Tongue (tissue), 2 donors: ENCODE measurements around the gene TMEM219. TPM values are rescaled to one million over a fixed set of nuclear protein-coding genes. Genes with fewer than 3 reads are reported as not detected.
A peak's percentile ranks its signal among the peaks of the same experiment; 100 is the strongest.

Source experiments
- DNase-seq: peaks from one replicate; pipeline ENCODE4 v3.0.0-alpha.2; 2015
- total RNA-seq: library from RNA; depleted of rRNA; stranded (reverse); fragments of >200 nt; gene quantifications from one replicate; pipeline ENCODE4 v1.2.3, GENCODE V29; 2014

Gene TMEM219
- total RNA-seq, 1 donor from 2014 or later, result 28.2 TPM

- peak; percentile 94 for DNase-seq
These were observed 33.5 kb downstream of the TMEM219 start, which contains the start of gene HIRIP3 for GRCh38 chr16:29995324-29995910. TSS of gene HIRIP3 (minus strand) at chr16:29995617. CDS start at chr16:29995605, 12 bp downstream.

- DNase-seq, result peak; percentile 99
These were observed 34.3 kb downstream of the TMEM219 start, which contains the start of gene INO80E for GRCh38 chr16:29995911-29996765. TSS of gene INO80E (plus strand) at chr16:29996241. CDS start at chr16:29996311, 70 bp downstream.

GRCh38 chr16:29996766-29997250 lies 34.9 kb downstream of the TMEM219 start:
- no peak for DNase-seq

GRCh38 chr16:29999605-30000004 lies 37.7 kb downstream of the TMEM219 start:
- DNase-seq, result no peak

GRCh38 chr16:30000735-30001631 lies 39.1 kb downstream of the TMEM219 start:
- no peak for DNase-seq

GRCh38 chr16:30002614-30003346 lies 40.9 kb downstream of the TMEM219 start:
- no peak for DNase-seq

GRCh38 chr16:30003670-30004423 lies 42.0 kb downstream of the TMEM219 start:
- no peak for DNase-seq

GRCh38 chr16:30004424-30004776 lies 42.5 kb downstream of the TMEM219 start:
- no peak for DNase-seq

GRCh38 chr16:30004811-30005242 lies 42.9 kb downstream of the TMEM219 start:
- no peak for DNase-seq

GRCh38 chr16:30005341-30006094 lies 43.6 kb downstream of the TMEM219 start:
- peak; percentile 51 for DNase-seq

GRCh38 chr16:30006095-30006473 lies 44.2 kb downstream of the TMEM219 start:
- no peak for DNase-seq

- no peak for DNase-seq
These were observed 44.9 kb downstream of the TMEM219 start for GRCh38 chr16:30006659-30007377.

- no peak for DNase-seq
These were observed 45.6 kb downstream of the TMEM219 start for GRCh38 chr16:30007378-30007895.

- no peak for DNase-seq
These were observed 47.4 kb downstream of the TMEM219 start for GRCh38 chr16:30009085-30009862.

- DNase-seq, result no peak
These were observed 48.3 kb downstream of the TMEM219 start for GRCh38 chr16:30009990-30010843.

- DNase-seq, result peak; percentile 39
These were observed 49.2 kb downstream of the TMEM219 start, which contains the start of gene DOC2A for GRCh38 chr16:30010844-30011713. TSS of gene DOC2A (minus strand) at chr16:30011027. CDS start at chr16:30010222, 805 bp downstream.
